Neural progenitor cell (in vitro differentiated cells): ENCODE data around the gene MESP2. TPM values are rescaled to one million over a fixed set of nuclear protein-coding genes. Genes with fewer than 3 reads are reported as not detected.
A peak's percentile ranks its signal among the peaks of the same experiment; 100 is the strongest.

Source experiments
- DNase-seq: peaks from one replicate; pipeline ENCODE4 v3.0.0-alpha.2; 2016; ENCODE audit warnings: low spot score
- H2AFZ ChIP-seq: fragments of 200-600 bp; sonication (generic); replicated peaks from 2 replicates; pipeline ENCODE4 v1.6.1; 2016; ENCODE audit warnings: antibody characterized with exemption
- H3F3A ChIP-seq: fragments of 200-600 bp; sonication (generic); 2 replicates; pipeline ENCODE4 v1.6.1; 2016; ENCODE audit warnings: antibody characterized with exemption, low read depth
- H3K27ac ChIP-seq: fragments of 200-600 bp; sonication (generic); 2 replicates; pipeline ENCODE4 v1.5.1; 2016; ENCODE audit warnings: mild to moderate bottlenecking
- H3K27me3 ChIP-seq: fragments of 200-600 bp; sonication (generic); 2 replicates; pipeline ENCODE4 v1.6.1; 2016; ENCODE audit warnings: mild to moderate bottlenecking, moderate library complexity
- H3K36me3 ChIP-seq: fragments of 200-600 bp; sonication (generic); 2 replicates; pipeline ENCODE4 v1.5.1; 2016
- H3K4me1 ChIP-seq: fragments of 200-600 bp; sonication (generic); 2 replicates; pipeline ENCODE4 v1.6.1; 2016; ENCODE audit warnings: mixed run types
- H3K4me2 ChIP-seq: fragments of 200-600 bp; sonication (generic); 2 replicates; pipeline ENCODE4 v1.6.1; 2016
- H3K4me3 ChIP-seq: fragments of 200-600 bp; sonication (generic); 2 replicates; pipeline ENCODE4 v1.5.1; 2016
- H3K79me2 ChIP-seq: fragments of 200-600 bp; sonication (generic); 2 replicates; pipeline ENCODE4 v1.6.1; 2016; ENCODE audit warnings: low read depth
- H3K9ac ChIP-seq: fragments of 200-600 bp; sonication (generic); 2 replicates; pipeline ENCODE4 v1.6.1; 2016
- H3K9me3 ChIP-seq: fragments of 200-600 bp; sonication (generic); 2 replicates; pipeline ENCODE4 v1.5.1; 2016; ENCODE audit warnings: low read depth
- H4K20me1 ChIP-seq: fragments of 200-600 bp; sonication (generic); 2 replicates; pipeline ENCODE4 v1.6.1; 2016; ENCODE audit warnings: low read depth
- H3K27ac Mint-ChIP-seq: 3 replicates; pipeline ENCODE4 v1.8.0; 2021; ENCODE audit warnings: mixed read lengths
- H3K27me3 Mint-ChIP-seq: 2 replicates; pipeline ENCODE4 v1.8.0; 2022; ENCODE audit warnings: low read depth, mild to moderate bottlenecking, inconsistent platforms, moderate library complexity, mixed read lengths; ENCODE audit not compliant: insufficient read depth
- H3K36me3 Mint-ChIP-seq: 3 replicates; pipeline ENCODE4 v1.8.0; 2021; ENCODE audit warnings: mixed read lengths
- H3K4me1 Mint-ChIP-seq: 3 replicates; pipeline ENCODE4 v1.8.0; 2021; ENCODE audit warnings: mixed read lengths
- H3K4me3 Mint-ChIP-seq: 3 replicates; pipeline ENCODE4 v1.8.0; 2021; ENCODE audit warnings: mild to moderate bottlenecking, moderate library complexity, mixed read lengths
- H3K9me3 Mint-ChIP-seq: 3 replicates; pipeline ENCODE4 v1.8.0; 2020; ENCODE audit warnings: mixed read lengths
- EZH2 ChIP-seq: fragments of 200-600 bp; sonication (generic); IDR thresholded peaks from 2 replicates; pipeline ENCODE4 v1.6.1; 2017; ENCODE audit warnings: antibody characterized with exemption, mild to moderate bottlenecking, moderate library complexity
- EZH2phosphoT487 ChIP-seq: fragments of 200-600 bp; sonication (generic); IDR thresholded peaks from 2 replicates; pipeline ENCODE4 v1.6.1; 2017; ENCODE audit warnings: antibody characterized with exemption
- total RNA-seq: library from RNA; depleted of rRNA; stranded (reverse); fragments of >200 nt; gene quantifications from 2 replicates; pipeline ENCODE4 v1.2.3, GENCODE V29; 2015; ENCODE audit warnings: low replicate concordance
- TF ChIP-seq, protein P1 (sequence below): fragments of 200-600 bp; sonication (generic); IDR thresholded peaks from 2 replicates; pipeline ENCODE4 v1.5.1; 2017; ENCODE audit warnings: antibody characterized with exemption, mild to moderate bottlenecking

Gene MESP2
- total RNA-seq, 1 donor from 2014 or later: not detected

DNA sequence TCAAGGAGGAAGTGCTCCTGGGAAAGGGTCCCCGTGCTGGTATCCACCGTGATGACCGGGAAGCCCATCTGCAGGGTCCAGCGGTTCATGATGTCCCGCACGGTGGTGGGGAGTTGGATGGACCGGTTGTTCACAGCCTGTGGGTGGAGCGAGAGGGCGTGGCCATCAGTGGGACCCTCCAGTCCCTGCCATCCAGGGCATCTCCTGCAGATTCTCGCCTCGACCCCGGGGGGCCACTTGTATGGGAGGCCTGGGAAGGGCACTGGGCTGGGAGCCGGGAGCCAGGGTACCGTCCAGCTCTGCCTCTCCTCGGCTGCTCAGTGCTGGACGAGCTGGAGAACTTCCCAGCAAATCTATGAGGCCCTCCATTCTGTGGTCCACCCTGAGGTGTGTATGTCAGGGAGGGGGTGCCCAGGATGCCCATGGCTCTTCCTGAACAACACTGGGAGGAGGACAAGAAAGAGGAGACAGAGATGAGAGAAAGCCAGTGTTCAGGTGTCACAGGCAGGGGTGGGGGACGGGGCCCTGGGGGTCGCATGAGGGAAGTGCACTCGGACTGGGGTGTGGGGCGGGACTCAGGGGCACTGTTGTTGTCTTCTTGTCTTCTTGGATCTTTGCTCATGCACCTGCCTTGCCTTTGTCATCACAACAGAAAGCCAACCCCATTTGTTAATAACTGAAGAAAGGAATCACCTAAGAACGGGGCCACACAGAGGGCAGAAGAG, 25.5 kb downstream of the MESP2 start:
- no peak overlapping the region for H2AFZ ChIP-seq
- H3K27ac Mint-ChIP-seq: no peak overlapping the region

DNA sequence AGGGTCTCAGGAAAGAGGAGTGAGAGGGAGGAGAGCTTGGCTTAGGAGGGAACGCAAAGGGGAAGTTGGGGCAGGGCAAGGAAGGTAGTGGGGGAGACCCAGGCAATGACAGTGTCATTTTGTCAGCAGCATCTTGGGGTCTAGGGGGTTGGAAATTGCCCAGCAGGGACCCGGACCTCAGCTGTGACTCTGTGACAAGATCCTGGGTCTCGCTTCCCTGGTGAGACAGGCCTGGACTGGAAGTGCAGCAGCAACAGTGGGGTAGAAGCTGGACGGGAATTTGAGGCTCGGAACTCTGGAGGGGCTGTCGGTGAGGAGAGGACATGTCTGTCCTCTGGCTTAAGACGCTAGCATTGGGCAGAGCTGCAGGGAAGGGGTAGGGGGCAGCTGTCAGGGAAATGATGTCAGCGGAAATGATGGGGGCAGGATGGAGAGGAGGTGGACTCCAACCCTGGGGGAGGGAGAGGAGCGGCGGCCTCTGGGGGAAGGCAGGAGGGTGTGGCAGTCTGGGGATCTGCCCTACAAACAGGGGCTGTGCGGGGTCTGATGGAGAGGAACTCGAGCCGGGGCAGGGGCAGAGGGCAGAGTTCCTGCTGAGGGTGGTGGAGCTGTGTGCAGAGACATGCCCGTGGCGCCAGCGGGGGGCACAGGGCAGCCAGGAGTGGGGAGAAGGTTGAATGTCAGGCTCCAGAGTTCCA, 26.2 kb downstream of the MESP2 start:
- Histone ChIP-seq H3K27me3 (no peaks in the 10 kb centered on the region), H3K4me3 (no peak overlapping the region), H3K9ac (no peak overlapping the region), H3K27ac (no peak overlapping the region), H4K20me1 (no peaks in the 10 kb centered on the region), H3K4me1 (no peaks in the 10 kb centered on the region), H3K36me3 (no peaks in the 10 kb centered on the region), H3K4me2 (no peak overlapping the region), H3F3A (no peaks in the 10 kb centered on the region), H2AFZ (no peak overlapping the region), H3K79me2 (no peaks in the 10 kb centered on the region), H3K9me3 (no peaks in the 10 kb centered on the region)
- Mint-ChIP-seq H3K4me1 (peaks cover 9% of the 10 kb centered on the region), H3K27me3 (peaks cover 12% of the 10 kb centered on the region), H3K27ac (peak overlapping the region; percentile 48), H3K4me3 (no peak overlapping the region), H3K9me3 (no peaks in the 10 kb centered on the region), H3K36me3 (no peaks in the 10 kb centered on the region)
- TF ChIP-seq EZH2 (no peak), EZH2phosphoT487 (no peak)
- TF ChIP-seq, protein P1, sequence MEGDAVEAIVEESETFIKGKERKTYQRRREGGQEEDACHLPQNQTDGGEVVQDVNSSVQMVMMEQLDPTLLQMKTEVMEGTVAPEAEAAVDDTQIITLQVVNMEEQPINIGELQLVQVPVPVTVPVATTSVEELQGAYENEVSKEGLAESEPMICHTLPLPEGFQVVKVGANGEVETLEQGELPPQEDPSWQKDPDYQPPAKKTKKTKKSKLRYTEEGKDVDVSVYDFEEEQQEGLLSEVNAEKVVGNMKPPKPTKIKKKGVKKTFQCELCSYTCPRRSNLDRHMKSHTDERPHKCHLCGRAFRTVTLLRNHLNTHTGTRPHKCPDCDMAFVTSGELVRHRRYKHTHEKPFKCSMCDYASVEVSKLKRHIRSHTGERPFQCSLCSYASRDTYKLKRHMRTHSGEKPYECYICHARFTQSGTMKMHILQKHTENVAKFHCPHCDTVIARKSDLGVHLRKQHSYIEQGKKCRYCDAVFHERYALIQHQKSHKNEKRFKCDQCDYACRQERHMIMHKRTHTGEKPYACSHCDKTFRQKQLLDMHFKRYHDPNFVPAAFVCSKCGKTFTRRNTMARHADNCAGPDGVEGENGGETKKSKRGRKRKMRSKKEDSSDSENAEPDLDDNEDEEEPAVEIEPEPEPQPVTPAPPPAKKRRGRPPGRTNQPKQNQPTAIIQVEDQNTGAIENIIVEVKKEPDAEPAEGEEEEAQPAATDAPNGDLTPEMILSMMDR: no peak
- DNase-seq: no peak

More for the DNA sequence above, 25.5 kb downstream of the MESP2 start:
- no peak overlapping the region for H3K4me3 Mint-ChIP-seq
- no peaks in the 10 kb centered on the region for H3K36me3 Mint-ChIP-seq
- H3K27me3 ChIP-seq: no peaks in the 10 kb centered on the region
- no peaks in the 10 kb centered on the region for H4K20me1 ChIP-seq
- H3K9ac ChIP-seq: no peak overlapping the region
- H3K4me1 Mint-ChIP-seq: peaks cover 6% of the 10 kb centered on the region
- TF ChIP-seq EZH2 (no peak), EZH2phosphoT487 (no peak)
- TF ChIP-seq, protein P1: no peak
- H3K4me1 ChIP-seq: no peaks in the 10 kb centered on the region
- no peak overlapping the region for H3K4me3 ChIP-seq
- no peaks in the 10 kb centered on the region for H3K79me2 ChIP-seq
- DNase-seq: no peak
- H3K4me2 ChIP-seq: no peak overlapping the region
- no peak overlapping the region for H3K27ac ChIP-seq
- H3K9me3 ChIP-seq: no peaks in the 10 kb centered on the region
- H3K9me3 Mint-ChIP-seq: no peaks in the 10 kb centered on the region
- H3K36me3 ChIP-seq: no peaks in the 10 kb centered on the region
- H3F3A ChIP-seq: no peaks in the 10 kb centered on the region
- H3K27me3 Mint-ChIP-seq: peaks cover 12% of the 10 kb centered on the region

DNA sequence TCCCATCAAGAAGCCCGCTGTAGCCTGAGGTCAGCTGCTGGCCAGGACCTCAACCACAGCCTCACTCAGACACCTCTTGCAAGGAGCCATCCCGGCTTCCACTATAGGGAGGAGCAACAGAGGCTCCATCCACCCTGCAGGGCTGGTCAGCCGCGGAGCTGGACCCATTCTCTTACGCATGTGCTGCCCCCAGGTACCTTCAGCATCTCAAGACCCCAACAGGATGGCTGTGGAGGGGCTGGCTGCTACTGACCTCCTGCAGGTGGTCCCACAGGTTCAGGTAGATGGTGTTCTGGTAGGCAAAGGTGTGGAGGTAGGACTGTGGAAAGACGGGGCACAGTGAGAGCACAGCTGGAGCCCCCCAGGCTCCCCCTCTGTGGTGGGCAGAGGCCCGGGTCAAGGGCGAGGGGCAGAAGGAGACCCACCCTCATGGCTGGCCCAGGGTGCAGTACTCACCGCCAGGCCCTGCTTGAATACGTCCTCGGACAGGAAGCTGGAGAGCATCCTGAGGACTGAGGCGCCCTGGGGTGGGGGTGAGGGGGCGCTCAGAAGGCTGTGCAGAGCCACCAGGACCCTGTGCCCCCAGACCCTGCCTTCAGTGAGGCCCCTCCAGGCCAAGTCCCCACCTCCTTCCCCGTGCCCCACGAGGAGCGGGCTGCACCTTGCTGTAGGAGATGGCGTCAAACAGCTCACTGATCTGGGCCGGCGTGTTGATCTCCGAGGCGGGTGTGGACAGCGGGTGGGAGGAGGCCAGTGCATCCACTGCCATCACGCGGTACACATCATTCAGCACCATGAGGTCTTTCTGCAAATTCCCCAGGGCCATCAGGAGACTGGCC, 27.1 kb downstream of the MESP2 start:
- no peaks in the 10 kb centered on the region for H3K36me3 Mint-ChIP-seq
- no peak overlapping the region for H2AFZ ChIP-seq
- no peaks in the 10 kb centered on the region for H3K79me2 ChIP-seq
- no peaks in the 10 kb centered on the region for H3F3A ChIP-seq
- no peak for TF ChIP-seq EZH2
- TF ChIP-seq, protein P1: no peak
- no peak for TF ChIP-seq EZH2phosphoT487
- no peaks in the 10 kb centered on the region for H3K36me3 ChIP-seq
- H3K4me1 ChIP-seq: no peaks in the 10 kb centered on the region
- no peaks in the 10 kb centered on the region for H4K20me1 ChIP-seq
- no peak overlapping the region for H3K9ac ChIP-seq
- H3K27me3 ChIP-seq: no peaks in the 10 kb centered on the region
- no peaks in the 10 kb centered on the region for H3K9me3 Mint-ChIP-seq
- DNase-seq: no peak
- peaks cover 12% of the 10 kb centered on the region for H3K27me3 Mint-ChIP-seq
- no peak overlapping the region for H3K27ac ChIP-seq
- no peak overlapping the region for H3K4me3 ChIP-seq
- no peak overlapping the region for H3K27ac Mint-ChIP-seq
- H3K4me1 Mint-ChIP-seq: peaks cover 12% of the 10 kb centered on the region
- H3K9me3 ChIP-seq: no peaks in the 10 kb centered on the region
- H3K4me2 ChIP-seq: no peak overlapping the region
- H3K4me3 Mint-ChIP-seq: no peak overlapping the region
